ENCODE results near the gene ACAN. TPM values are rescaled to one million over a fixed set of nuclear protein-coding genes. Genes with fewer than 3 reads are reported as not detected.

Gene ACAN
- total RNA-seq, 1 experiment from 2014 or later, result not detected

DNA sequence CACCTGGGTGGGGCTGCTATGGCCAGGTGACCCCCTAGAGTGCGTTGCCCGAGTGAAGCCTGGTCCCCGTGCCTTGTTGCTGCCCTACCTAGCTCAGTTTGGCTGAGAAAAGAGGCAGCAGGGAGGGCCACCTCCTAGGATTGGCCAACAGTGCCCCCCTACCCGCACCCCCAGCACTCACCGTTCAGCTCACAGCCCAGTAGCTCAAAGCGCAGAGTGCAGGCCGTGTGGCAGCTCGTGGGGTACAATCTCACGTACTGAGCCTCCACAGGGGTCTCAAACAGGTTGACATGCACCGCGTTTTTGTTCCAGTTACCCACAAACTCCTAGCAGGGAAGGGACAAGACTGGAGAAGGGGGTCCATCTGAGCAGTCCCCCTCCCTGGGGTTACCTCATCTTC, 102.3 kb downstream of the ACAN start:
- Mint-ChIP-seq H3K27ac (ENCODE audit: unreplicated experiment) (no peak overlapping the region), H3K4me3 (ENCODE audit: low read depth, unreplicated experiment) (no peak overlapping the region), H3K27me3 (ENCODE audit: unreplicated experiment) (no peaks in the 10 kb centered on the region), H3K36me3 (ENCODE audit: insufficient read depth, unreplicated experiment) (no peaks in the 10 kb centered on the region), H3K4me1 (ENCODE audit: low read depth, unreplicated experiment) (peaks cover 20% of the 10 kb centered on the region), H3K9me3 (ENCODE audit: low read depth, unreplicated experiment) (no peaks in the 10 kb centered on the region)
- DNase-seq, result no peak
- TF ChIP-seq, protein P1, sequence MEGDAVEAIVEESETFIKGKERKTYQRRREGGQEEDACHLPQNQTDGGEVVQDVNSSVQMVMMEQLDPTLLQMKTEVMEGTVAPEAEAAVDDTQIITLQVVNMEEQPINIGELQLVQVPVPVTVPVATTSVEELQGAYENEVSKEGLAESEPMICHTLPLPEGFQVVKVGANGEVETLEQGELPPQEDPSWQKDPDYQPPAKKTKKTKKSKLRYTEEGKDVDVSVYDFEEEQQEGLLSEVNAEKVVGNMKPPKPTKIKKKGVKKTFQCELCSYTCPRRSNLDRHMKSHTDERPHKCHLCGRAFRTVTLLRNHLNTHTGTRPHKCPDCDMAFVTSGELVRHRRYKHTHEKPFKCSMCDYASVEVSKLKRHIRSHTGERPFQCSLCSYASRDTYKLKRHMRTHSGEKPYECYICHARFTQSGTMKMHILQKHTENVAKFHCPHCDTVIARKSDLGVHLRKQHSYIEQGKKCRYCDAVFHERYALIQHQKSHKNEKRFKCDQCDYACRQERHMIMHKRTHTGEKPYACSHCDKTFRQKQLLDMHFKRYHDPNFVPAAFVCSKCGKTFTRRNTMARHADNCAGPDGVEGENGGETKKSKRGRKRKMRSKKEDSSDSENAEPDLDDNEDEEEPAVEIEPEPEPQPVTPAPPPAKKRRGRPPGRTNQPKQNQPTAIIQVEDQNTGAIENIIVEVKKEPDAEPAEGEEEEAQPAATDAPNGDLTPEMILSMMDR (IDR thresholded peaks at IDR 0.05; ENCODE audit: unreplicated experiment), result no peak
- BruUV-seq (replicated peaks), result no TSS peak
- intact Hi-C loops (cut with micrococcal nuclease; ENCODE audit: unreplicated experiment), result no loop called here
- CTCF ChIA-PET, result interaction anchor here (1.0 to 1.7 kb wide), 12 partner anchors 11 to 301 kb away, joined by 3 to 43 read pairs (median 5); partner anchors contain the start of genes ABHD2 and HAPLN3

DNA sequence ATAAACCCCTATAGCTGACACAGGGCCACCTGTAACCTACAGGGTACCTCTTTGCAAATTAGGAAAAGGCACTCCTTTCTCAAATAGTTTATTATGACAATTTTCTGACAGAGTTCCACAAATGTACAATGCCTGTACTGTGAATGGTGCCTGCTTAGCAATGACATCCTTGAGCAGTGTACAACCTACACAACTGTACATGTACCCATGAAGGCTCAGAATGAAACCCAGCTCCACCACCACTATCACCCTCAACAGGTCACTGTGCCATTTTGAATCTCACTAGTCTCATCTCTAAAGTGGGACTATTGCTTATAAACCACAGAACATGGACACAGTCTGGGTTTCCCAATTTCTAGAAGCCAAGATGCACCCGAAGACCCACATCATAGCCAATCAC, 102.9 kb downstream of the ACAN start:
- H3K27me3 Mint-ChIP-seq (ENCODE audit: unreplicated experiment), result no peaks in the 10 kb centered on the region
- intact Hi-C loops (cut with micrococcal nuclease; ENCODE audit: unreplicated experiment), result no loop called here
- CTCF ChIA-PET, result no interaction called here
- TF ChIP-seq, protein P1 (IDR thresholded peaks at IDR 0.05; ENCODE audit: unreplicated experiment), result no peak
- BruUV-seq (replicated peaks), result no TSS peak
- DNase-seq, result no peak
- peaks cover 14% of the 10 kb centered on the region for H3K4me1 Mint-ChIP-seq (ENCODE audit: low read depth, unreplicated experiment)
- H3K36me3 Mint-ChIP-seq (ENCODE audit: insufficient read depth, unreplicated experiment), result no peaks in the 10 kb centered on the region
- H3K27ac Mint-ChIP-seq (ENCODE audit: unreplicated experiment), result no peak overlapping the region
- H3K4me3 Mint-ChIP-seq (ENCODE audit: low read depth, unreplicated experiment), result no peak overlapping the region
- no peaks in the 10 kb centered on the region for H3K9me3 Mint-ChIP-seq (ENCODE audit: low read depth, unreplicated experiment)

GRCh38 chr15:88906551-88906950, 103.3 kb downstream of the ACAN start:
- intact Hi-C loops (cut with micrococcal nuclease; ENCODE audit: unreplicated experiment), result no loop called here
- no peaks in the 10 kb centered on the region for H3K36me3 Mint-ChIP-seq (ENCODE audit: insufficient read depth, unreplicated experiment)

GRCh38 chr15:88907111-88907510, 103.9 kb downstream of the ACAN start:
- no peak overlapping the region for H3K4me3 Mint-ChIP-seq (ENCODE audit: low read depth, unreplicated experiment)
- peaks cover 4% of the 10 kb centered on the region for H3K36me3 Mint-ChIP-seq (ENCODE audit: insufficient read depth, unreplicated experiment)
- no peak for DNase-seq
- H3K9me3 Mint-ChIP-seq (ENCODE audit: low read depth, unreplicated experiment), result no peaks in the 10 kb centered on the region
- intact Hi-C loops (cut with micrococcal nuclease; ENCODE audit: unreplicated experiment), result no loop called here
- no peaks in the 10 kb centered on the region for H3K27me3 Mint-ChIP-seq (ENCODE audit: unreplicated experiment)
- TF ChIP-seq, protein P1 (IDR thresholded peaks at IDR 0.05; ENCODE audit: unreplicated experiment), result no peak
- peaks cover 16% of the 10 kb centered on the region for H3K4me1 Mint-ChIP-seq (ENCODE audit: low read depth, unreplicated experiment)
- H3K27ac Mint-ChIP-seq (ENCODE audit: unreplicated experiment), result no peak overlapping the region
- CTCF ChIA-PET, result no interaction called here
- BruUV-seq (replicated peaks), result no TSS peak

More at GRCh38 chr15:88906551-88906950, 103.3 kb downstream of the ACAN start:
- Mint-ChIP-seq H3K27me3 (ENCODE audit: unreplicated experiment) (no peaks in the 10 kb centered on the region), H3K9me3 (ENCODE audit: low read depth, unreplicated experiment) (no peaks in the 10 kb centered on the region), H3K27ac (ENCODE audit: unreplicated experiment) (no peak overlapping the region), H3K4me1 (ENCODE audit: low read depth, unreplicated experiment) (peaks cover 10% of the 10 kb centered on the region), H3K4me3 (ENCODE audit: low read depth, unreplicated experiment) (no peak overlapping the region)
- BruUV-seq (replicated peaks), result no TSS peak
- TF ChIP-seq, protein P1 (IDR thresholded peaks at IDR 0.05; ENCODE audit: unreplicated experiment), result no peak
- DNase-seq, result no peak
- CTCF ChIA-PET, result no interaction called here

Data from Calu3 (cell line).